GM21786 (cell line): ENCODE results near the gene CACNA2D3.

ENCODE experiments used
- ATAC-seq: cut with Tn5 transposase; IDR thresholded peaks from one replicate; pipeline ENCODE4 v1.9.1; 2021; ENCODE audit not compliant: unreplicated experiment

CACNA2D3 gene

GRCh38 chr3:54861248-54862067, 739.1 kb downstream of the CACNA2D3 start:
- no peak for ATAC-seq

DNA sequence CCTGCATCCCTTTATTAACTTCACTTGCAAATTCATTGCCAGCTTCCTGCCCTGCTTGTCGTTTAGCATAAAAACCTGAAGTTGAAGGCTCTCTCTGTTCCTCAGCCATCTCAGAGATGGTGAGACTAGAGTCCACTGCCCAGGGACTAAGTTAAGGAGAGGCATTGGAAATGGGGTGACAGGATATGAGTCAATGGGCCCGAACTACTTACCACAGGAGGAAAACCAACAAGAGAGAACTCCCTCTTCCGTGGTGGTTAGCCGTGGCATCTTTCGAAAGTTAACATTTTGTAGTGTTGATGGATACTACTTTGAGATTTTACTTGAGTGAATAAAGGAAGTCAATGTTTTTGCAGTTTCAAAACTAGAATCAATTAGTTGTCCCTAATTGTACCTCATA, 740.2 kb downstream of the CACNA2D3 start:
- no peak for ATAC-seq

- no peak for ATAC-seq
Measured at GRCh38 chr3:54863366-54863765, 741.0 kb downstream of the CACNA2D3 start.

- ATAC-seq: no peak
Measured at GRCh38 chr3:54863786-54864185, 741.4 kb downstream of the CACNA2D3 start.

GRCh38 chr3:54865316-54865715, 743.0 kb downstream of the CACNA2D3 start:
- ATAC-seq: no peak

DNA sequence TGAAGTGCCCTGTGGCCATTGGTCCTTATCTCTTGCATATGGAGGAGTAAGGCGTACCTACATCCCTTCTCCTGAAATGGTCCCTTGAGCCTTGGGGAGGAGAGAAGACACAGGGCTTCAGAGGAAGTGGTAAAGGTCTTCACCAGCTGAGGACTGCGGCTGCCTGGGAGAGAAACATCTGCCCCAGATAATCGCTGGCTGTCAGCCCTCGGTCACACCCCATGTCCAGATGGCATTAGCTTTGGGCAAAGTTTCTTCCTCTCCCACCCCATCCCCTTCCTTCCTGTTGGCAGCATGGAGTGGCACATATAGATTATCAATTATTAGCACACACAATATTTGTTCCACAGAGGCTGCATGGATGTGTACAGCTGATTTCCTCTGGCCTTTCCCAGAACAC, 743.9 kb downstream of the CACNA2D3 start:
- ATAC-seq: no peak

GRCh38 chr3:54870423-54870822, 748.1 kb downstream of the CACNA2D3 start:
- no peak for ATAC-seq

GRCh38 chr3:54871867-54872266, 749.5 kb downstream of the CACNA2D3 start:
- ATAC-seq: no peak

DNA sequence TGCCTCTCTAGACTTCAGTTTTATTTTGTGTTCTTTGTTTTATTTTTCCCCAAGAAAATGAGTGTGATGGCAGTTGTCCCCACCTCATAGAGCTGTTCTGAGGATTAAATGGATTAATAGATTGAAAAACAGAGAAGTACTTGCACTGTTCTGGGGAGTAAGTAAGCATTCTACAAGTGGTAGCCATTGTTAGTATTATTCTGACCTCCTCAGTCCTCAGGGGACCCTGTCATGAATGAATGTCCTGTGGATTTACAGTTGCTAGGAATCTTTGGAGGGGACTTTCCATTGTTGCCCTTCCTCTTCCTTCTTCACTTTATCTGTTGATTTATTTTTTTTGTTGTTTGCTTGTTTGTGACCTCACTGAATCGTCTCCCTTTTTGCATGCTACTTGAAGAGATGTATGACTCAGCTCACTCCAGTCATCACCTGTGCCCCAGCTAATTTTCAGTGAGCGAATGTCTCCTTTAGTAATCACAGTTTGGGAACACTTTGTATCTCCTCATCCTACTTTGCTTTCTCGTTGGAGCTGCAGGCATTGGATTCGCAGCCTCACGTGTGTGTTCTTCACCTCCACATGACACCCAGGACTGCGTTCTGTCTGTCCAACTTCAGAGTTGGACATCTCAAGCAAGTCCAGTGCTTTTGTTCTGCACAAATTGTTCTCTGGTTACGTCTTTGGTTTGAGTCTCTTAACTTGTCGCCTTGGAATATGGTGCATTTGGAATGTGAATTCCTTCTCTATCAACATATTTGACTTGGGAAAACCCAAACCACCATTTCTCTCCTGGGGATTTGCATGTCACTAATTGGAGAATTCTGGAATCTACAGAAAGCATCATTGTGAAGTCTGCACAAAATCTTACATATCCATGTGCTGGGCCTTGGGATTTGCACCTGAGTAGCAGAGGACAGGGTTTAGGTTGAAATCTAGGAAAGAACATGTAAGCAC, 751.0 kb downstream of the CACNA2D3 start:
- ATAC-seq: no peak

GRCh38 chr3:54874816-54875556, 752.6 kb downstream of the CACNA2D3 start:
- no peak for ATAC-seq

GRCh38 chr3:54875596-54876268, 753.4 kb downstream of the CACNA2D3 start:
- ATAC-seq: no peak

GRCh38 chr3:54876694-54877093, 754.3 kb downstream of the CACNA2D3 start:
- no peak for ATAC-seq

- ATAC-seq: no peak
Measured at GRCh38 chr3:54877730-54878129, 755.4 kb downstream of the CACNA2D3 start.

DNA sequence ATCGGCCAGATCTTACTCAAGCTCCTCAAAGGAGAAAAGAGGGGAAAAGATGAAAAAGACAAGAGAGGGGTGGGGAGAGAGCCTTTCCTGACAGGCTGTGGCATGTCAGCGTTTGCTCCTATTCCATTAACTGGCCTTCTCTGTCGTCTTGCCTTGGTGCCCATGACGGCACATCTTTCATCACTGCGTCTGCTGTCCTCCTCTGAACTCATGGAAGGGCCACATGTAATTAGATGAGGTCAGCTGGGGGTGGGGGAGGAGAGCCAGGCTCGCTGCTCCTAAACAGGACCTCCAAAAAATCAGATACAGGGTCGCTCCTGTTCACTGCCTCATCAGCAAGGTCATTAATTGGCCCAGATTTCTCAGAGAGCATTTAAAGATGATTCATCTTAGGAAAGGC, 755.8 kb downstream of the CACNA2D3 start:
- ATAC-seq: no peak

DNA sequence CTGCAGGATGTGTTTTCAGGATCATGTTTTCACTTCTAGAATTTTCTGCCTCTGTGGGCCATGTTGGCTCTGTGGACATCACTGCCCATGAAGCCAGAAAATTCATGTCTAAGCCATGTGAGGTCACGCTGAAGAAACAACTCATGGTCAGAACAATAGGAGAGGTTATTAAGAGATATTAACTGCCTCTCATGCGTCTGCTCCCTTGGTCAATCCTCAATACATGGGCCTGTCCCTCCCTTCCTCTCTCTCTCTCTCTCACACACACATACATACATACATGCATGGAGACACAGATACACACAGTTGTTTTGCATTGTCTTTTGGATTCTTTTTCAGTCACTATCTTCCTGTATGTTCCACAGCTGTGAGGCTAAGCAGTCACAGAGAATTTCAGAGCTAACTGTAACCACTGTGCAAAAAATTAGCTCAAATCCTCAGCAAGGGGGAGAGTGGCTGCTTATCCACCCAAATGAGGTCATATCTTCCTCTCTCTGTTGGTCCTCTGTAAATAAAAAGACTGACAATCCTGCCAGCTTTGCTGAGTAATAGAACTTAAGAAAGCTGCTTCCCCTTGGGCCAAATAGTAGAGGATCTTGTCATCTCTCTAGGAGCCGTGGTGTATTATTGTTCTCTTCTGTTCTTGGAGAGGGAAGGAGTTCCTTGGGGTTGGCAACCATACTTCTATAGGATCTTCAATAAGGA, 759.9 kb downstream of the CACNA2D3 start:
- ATAC-seq: no peak

DNA sequence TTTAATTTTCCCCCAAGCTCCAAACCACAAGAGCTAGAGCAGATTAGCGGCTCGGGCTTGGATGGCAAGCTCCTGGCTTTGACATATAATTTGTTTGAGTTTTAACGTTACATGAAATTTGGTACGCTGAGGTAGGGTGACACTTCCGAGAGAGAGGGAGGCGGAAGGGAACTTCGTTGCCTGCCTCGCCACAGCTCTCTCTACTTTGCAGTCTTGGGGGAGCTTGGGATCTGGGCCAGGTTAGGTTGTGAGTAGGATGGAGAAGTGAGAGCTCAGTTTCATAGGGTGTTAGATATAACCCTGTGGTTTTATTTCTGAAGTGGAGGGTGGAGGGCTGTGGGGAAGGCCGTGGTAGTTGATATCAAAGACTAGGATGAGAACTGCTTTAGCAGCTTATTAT, 765.8 kb downstream of the CACNA2D3 start:
- ATAC-seq: no peak

GRCh38 chr3:54888873-54889272, 766.5 kb downstream of the CACNA2D3 start:
- ATAC-seq: no peak

DNA sequence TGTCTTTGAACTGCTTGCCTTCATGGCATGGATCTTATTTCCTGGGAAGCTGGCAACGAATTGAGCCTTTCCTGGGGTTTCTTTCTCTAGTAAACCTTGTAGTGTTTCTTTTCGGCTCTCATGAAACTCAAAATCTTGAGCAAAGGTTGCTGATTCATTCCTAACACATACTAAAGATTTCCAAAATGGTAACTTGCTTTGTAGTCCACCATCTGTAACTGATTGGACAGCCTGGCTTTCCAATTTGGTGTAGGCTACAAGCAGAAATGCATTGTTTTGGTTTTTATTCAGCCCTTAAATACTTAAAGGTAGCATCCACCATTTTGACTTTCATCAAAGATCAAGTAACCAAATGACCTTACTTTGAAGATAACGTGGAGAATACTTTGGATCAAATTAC, 767.4 kb downstream of the CACNA2D3 start:
- ATAC-seq: no peak

DNA sequence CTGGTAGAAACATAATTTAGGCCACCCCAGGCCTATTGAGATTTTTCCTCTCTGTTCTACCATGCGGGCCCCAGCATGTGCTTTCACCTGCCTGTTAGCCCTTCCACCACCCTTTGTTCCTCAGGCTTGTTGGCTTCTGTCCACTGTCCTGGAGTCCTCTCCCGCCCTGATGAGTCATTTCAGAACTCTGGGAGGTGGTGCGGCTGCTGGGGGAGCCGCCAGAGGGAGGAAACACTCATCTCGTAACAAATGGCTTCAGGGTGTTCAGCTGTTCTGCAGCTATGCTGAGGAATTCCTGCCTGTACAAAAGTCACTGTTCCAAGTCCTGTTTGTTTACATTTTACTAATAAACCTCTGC, 769.2 kb downstream of the CACNA2D3 start:
- no peak for ATAC-seq

- no peak for ATAC-seq
Measured at GRCh38 chr3:54892168-54892567, 769.8 kb downstream of the CACNA2D3 start.
